ENCODE measurements around the gene CALY.

CALY gene

DNA sequence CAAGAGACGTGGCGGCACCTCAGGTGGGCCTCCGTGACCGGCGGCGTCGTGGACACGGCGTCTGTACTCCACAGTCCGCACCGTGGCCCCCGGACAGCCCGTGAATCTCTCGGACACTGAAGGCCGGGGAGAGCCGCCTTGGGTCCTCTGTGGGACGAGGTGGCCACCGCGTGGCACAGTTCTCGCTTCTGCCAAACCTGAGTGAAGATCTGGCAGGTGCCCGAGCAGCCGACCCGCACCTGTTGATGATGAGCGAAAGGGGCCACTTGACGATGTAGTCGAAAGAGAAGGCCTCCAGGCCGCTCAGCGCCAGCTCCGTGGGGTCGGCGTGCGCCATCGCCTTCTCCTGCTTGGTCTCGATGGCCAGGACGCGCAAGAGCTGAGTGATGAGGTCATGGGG lies 51.5 kb downstream of the CALY start:
- H2AFZ ChIP-seq (ENCODE audit: low read depth, low read length, severe bottlenecking): no peak overlapping the region
- no peaks in the 10 kb centered on the region for H3K27me3 ChIP-seq (ENCODE audit: low read length)
- no peaks in the 10 kb centered on the region for H3K9me3 ChIP-seq (ENCODE audit: insufficient read depth, low read length)
- TF ChIP-seq, protein P1, sequence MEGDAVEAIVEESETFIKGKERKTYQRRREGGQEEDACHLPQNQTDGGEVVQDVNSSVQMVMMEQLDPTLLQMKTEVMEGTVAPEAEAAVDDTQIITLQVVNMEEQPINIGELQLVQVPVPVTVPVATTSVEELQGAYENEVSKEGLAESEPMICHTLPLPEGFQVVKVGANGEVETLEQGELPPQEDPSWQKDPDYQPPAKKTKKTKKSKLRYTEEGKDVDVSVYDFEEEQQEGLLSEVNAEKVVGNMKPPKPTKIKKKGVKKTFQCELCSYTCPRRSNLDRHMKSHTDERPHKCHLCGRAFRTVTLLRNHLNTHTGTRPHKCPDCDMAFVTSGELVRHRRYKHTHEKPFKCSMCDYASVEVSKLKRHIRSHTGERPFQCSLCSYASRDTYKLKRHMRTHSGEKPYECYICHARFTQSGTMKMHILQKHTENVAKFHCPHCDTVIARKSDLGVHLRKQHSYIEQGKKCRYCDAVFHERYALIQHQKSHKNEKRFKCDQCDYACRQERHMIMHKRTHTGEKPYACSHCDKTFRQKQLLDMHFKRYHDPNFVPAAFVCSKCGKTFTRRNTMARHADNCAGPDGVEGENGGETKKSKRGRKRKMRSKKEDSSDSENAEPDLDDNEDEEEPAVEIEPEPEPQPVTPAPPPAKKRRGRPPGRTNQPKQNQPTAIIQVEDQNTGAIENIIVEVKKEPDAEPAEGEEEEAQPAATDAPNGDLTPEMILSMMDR (IDR thresholded peaks at IDR 0.05; ENCODE audit: insufficient read depth, low read length, poor library complexity, severe bottlenecking): no peak
- no peak for TF ChIP-seq EZH2phosphoT487 (conservative IDR thresholded peaks at IDR 0.05; ENCODE audit: low read length)
- no peaks in the 10 kb centered on the region for H3K36me3 ChIP-seq (ENCODE audit: low read length)
- H4K20me1 ChIP-seq (ENCODE audit: low read depth, low read length): no peaks in the 10 kb centered on the region
- H3K4me2 ChIP-seq (ENCODE audit: low read depth, low read length, poor library complexity, severe bottlenecking): no peak overlapping the region
- H3K27ac ChIP-seq (ENCODE audit: low read depth, low read length): no peak overlapping the region
- no peaks in the 10 kb centered on the region for H3F3A ChIP-seq (ENCODE audit: insufficient read depth)
- no peaks in the 10 kb centered on the region for H3K79me2 ChIP-seq (ENCODE audit: insufficient read depth, low read length)
- H3K4me3 ChIP-seq (ENCODE audit: insufficient read depth, low read length, poor library complexity, severe bottlenecking): no peak overlapping the region
- H3K9ac ChIP-seq (ENCODE audit: low read length): no peak overlapping the region
- no peaks in the 10 kb centered on the region for H3K9me2 ChIP-seq (replicated peaks; ENCODE audit: insufficient read depth, low read length)

DNA sequence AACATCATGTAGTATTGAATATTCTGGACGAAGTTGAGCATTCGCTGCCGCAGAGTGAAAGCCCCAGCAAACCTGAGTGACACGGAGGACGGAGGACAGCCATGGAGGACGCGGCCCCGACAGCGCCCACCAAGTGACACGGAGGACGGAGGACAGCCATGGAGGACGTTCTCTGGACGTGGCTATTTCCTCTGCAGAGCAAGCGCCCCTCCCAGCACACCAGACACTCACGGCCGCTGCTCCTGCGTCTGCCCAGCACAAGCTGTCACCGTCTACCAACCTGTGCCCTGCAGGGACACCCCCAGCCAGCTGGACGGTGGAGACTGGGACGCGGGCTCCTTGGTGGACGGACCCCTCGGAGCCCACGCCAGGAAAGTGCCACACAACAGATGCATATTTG lies 52.8 kb downstream of the CALY start:
- Histone ChIP-seq H3K36me3 (ENCODE audit: low read length) (no peaks in the 10 kb centered on the region), H3F3A (ENCODE audit: insufficient read depth) (no peaks in the 10 kb centered on the region), H3K9ac (ENCODE audit: low read length) (no peak overlapping the region), H3K4me3 (ENCODE audit: insufficient read depth, low read length, poor library complexity, severe bottlenecking) (no peak overlapping the region), H3K79me2 (ENCODE audit: insufficient read depth, low read length) (no peaks in the 10 kb centered on the region), H3K27ac (ENCODE audit: low read depth, low read length) (no peak overlapping the region), H3K27me3 (ENCODE audit: low read length) (no peaks in the 10 kb centered on the region), H3K4me2 (ENCODE audit: low read depth, low read length, poor library complexity, severe bottlenecking) (no peak overlapping the region), H4K20me1 (ENCODE audit: low read depth, low read length) (no peaks in the 10 kb centered on the region), H3K9me2 (replicated peaks; ENCODE audit: insufficient read depth, low read length) (no peaks in the 10 kb centered on the region), H2AFZ (ENCODE audit: low read depth, low read length, severe bottlenecking) (no peak overlapping the region), H3K9me3 (ENCODE audit: insufficient read depth, low read length) (no peaks in the 10 kb centered on the region)
- no peak for TF ChIP-seq EZH2phosphoT487 (conservative IDR thresholded peaks at IDR 0.05; ENCODE audit: low read length)
- TF ChIP-seq, protein P1 (IDR thresholded peaks at IDR 0.05; ENCODE audit: insufficient read depth, low read length, poor library complexity, severe bottlenecking): no peak

DNA sequence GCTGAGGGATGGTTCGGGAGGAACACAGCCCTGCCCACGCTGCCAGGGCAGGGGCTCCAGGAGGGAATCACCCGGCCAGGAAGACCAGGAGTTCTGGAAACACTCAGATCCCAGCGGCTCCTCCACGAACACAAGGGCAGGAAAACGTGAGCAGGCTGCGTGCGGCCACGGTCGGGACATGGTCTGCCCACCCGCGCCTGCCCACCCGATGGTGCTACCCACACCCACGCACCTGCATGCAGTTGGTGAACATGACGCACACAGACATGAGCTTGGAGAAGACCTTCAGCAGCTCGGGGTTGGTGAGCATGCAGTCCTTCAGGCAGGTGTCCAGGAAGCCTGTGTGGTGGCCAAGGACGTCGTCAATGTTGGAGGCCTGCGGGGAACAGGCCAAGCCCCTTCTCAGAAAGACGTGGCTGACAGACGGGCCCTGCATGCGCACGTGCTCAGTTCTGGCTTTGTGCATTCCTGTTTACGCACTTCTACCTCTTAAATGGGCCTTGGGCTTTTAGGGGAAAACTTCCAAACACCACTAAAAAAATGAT lies 53.8 kb downstream of the CALY start:
- no peaks in the 10 kb centered on the region for H3K9me2 ChIP-seq (replicated peaks; ENCODE audit: insufficient read depth, low read length)
- TF ChIP-seq, protein P1 (IDR thresholded peaks at IDR 0.05; ENCODE audit: insufficient read depth, low read length, poor library complexity, severe bottlenecking): no peak
- no peak for TF ChIP-seq EZH2phosphoT487 (conservative IDR thresholded peaks at IDR 0.05; ENCODE audit: low read length)
- H3K36me3 ChIP-seq (ENCODE audit: low read length): no peaks in the 10 kb centered on the region
- H3K9me3 ChIP-seq (ENCODE audit: insufficient read depth, low read length): no peaks in the 10 kb centered on the region
- no peaks in the 10 kb centered on the region for H3K79me2 ChIP-seq (ENCODE audit: insufficient read depth, low read length)
- H3K4me3 ChIP-seq (ENCODE audit: insufficient read depth, low read length, poor library complexity, severe bottlenecking): no peak overlapping the region
- no peak overlapping the region for H3K4me2 ChIP-seq (ENCODE audit: low read depth, low read length, poor library complexity, severe bottlenecking)
- H4K20me1 ChIP-seq (ENCODE audit: low read depth, low read length): no peaks in the 10 kb centered on the region
- H3K27me3 ChIP-seq (ENCODE audit: low read length): no peaks in the 10 kb centered on the region
- H3K27ac ChIP-seq (ENCODE audit: low read depth, low read length): no peak overlapping the region
- H3F3A ChIP-seq (ENCODE audit: insufficient read depth): no peaks in the 10 kb centered on the region
- H3K9ac ChIP-seq (ENCODE audit: low read length): no peak overlapping the region
- H2AFZ ChIP-seq (ENCODE audit: low read depth, low read length, severe bottlenecking): no peak overlapping the region
